RWPE1 (cell line): ENCODE measurements around the gene CARS2.
A peak's percentile ranks its signal among the peaks of the same experiment; 100 is the strongest.

ENCODE experiments used
- CTCF ChIA-PET: fragments of 350-600 bp; sonication (Branson Sonifier 250); formaldehyde crosslinking; extraction: SDS; loops from one replicate; lab custom pipeline; 2021; lab: Yijun Ruan, JAX
- POLR2A ChIA-PET: fragments of 400-600 bp; formaldehyde crosslinking; extraction: SDS; loops from one replicate; lab custom pipeline; 2020; ENCODE audit warnings: antibody characterized with exemption; ENCODE audit not compliant: low non-redundant PET; lab: Yijun Ruan, JAX
- DNase-seq: peaks from one replicate; pipeline ENCODE4 v3.0.0; 2012; ENCODE audit warnings: low spot score
- H3K27ac ChIP-seq: fragments of 450-650 bp; 2 replicates; pipeline ENCODE4 v1.5.1; 2017
- CTCF ChIP-seq: fragments of 450-650 bp; conservative IDR thresholded peaks from 2 replicates; pipeline ENCODE4 v1.5.1; 2017; ENCODE audit warnings: low read depth, mild to moderate bottlenecking

Gene CARS2

GRCh38 chr13:110705826-110706569 is at the start of gene CARS2:
Gene CARS2, minus strand, starts transcription at chr13:110706116. Its CDS starts 23 bp downstream, at chr13:110706093.
- ChIA-PET CTCF (no interaction called here), POLR2A (interaction anchor here (0.6 to 1.0 kb wide), 2 partner anchors 9 to 209 kb away, joined by 5 to 7 read pairs; no protein-coding TSS in a partner anchor)
- peak; percentile 90 for DNase-seq

GRCh38 chr13:110748271-110748670 is 42.4 kb upstream of the CARS2 start:
- no peak for TF ChIP-seq CTCF
- H3K27ac ChIP-seq: no peak overlapping the region
- CTCF ChIA-PET: no interaction called here
- no peak for DNase-seq
- POLR2A ChIA-PET: no interaction called here

More at GRCh38 chr13:110705826-110706569, at the start of gene CARS2:
- no peak for TF ChIP-seq CTCF
- H3K27ac ChIP-seq: peak within 1 kb of the TSS; percentile 92

GRCh38 chr13:110746438-110746837 is 40.5 kb upstream of the CARS2 start:
- no peak for TF ChIP-seq CTCF
- CTCF ChIA-PET: no interaction called here
- POLR2A ChIA-PET: no interaction called here
- H3K27ac ChIP-seq: no peak overlapping the region
- no peak for DNase-seq

- no peak for DNase-seq
- no peak for TF ChIP-seq CTCF
- H3K27ac ChIP-seq: no peak overlapping the region
- POLR2A ChIA-PET: no interaction called here
- CTCF ChIA-PET: no interaction called here
Observed at GRCh38 chr13:110743687-110744086, 37.8 kb upstream of the CARS2 start.

- ChIA-PET CTCF (no interaction called here), POLR2A (no interaction called here)
- no peak for TF ChIP-seq CTCF
- no peak for DNase-seq
- H3K27ac ChIP-seq: no peak overlapping the region
Observed at GRCh38 chr13:110737555-110737954, 31.6 kb upstream of the CARS2 start.

GRCh38 chr13:110734561-110734960 is 28.6 kb upstream of the CARS2 start:
- no peak for TF ChIP-seq CTCF
- DNase-seq: no peak
- no peak overlapping the region for H3K27ac ChIP-seq
- ChIA-PET CTCF (no interaction called here), POLR2A (no interaction called here)
